GM23338 (cell line): ENCODE measurements around the gene GADD45A. TPM values are rescaled to one million over a fixed set of nuclear protein-coding genes. Genes with fewer than 3 reads are reported as not detected.
"Not testable (repeated sequence)": the region's sequence is repeated elsewhere in the genome, so short reads cannot be mapped to it uniquely, and the experiment has no call there.

ENCODE experiments used
- ATAC-seq: fragments of 200-7000 bp; cut with Tn5 transposase; 3 replicates; pipeline ENCODE4 v1.9.1; 2020
- DNase-seq: peaks from one replicate; pipeline ENCODE4 v3.0.0-alpha.2; 2015; ENCODE audit warnings: low spot score
- H2AFZ ChIP-seq: fragments of 200-600 bp; sonication (generic); 2 replicates; pipeline ENCODE4 v1.8.0; 2016; ENCODE audit warnings: antibody characterized with exemption, mild to moderate bottlenecking, moderate library complexity
- H3F3A ChIP-seq: fragments of 200-600 bp; sonication (generic); replicated peaks from 2 replicates; pipeline ENCODE4 v1.8.0; 2017; ENCODE audit warnings: antibody characterized with exemption, mixed run types, low read depth
- H3K27ac ChIP-seq: fragments of 200-600 bp; sonication (generic); 2 replicates; pipeline ENCODE4 v1.6.1; 2016; ENCODE audit warnings: low read depth
- H3K27me3 ChIP-seq: fragments of 200-600 bp; sonication (generic); 2 replicates; pipeline ENCODE4 v1.8.0; 2016; ENCODE audit warnings: mild to moderate bottlenecking, mixed run types, moderate library complexity; ENCODE audit not compliant: insufficient read depth
- H3K36me3 ChIP-seq: fragments of 200-600 bp; sonication (generic); 2 replicates; pipeline ENCODE4 v1.8.0; 2016; ENCODE audit warnings: mild to moderate bottlenecking; ENCODE audit not compliant: insufficient read depth
- H3K4me1 ChIP-seq: fragments of 200-600 bp; sonication (generic); 2 replicates; pipeline ENCODE4 v1.8.0; 2016; ENCODE audit warnings: mild to moderate bottlenecking, moderate library complexity; ENCODE audit not compliant: insufficient read depth
- H3K4me2 ChIP-seq: fragments of 200-600 bp; sonication (generic); 2 replicates; pipeline ENCODE4 v1.7.1; 2017; ENCODE audit warnings: mixed run types
- H3K4me3 ChIP-seq: fragments of 200-600 bp; sonication (generic); 2 replicates; pipeline ENCODE4 v1.6.1; 2016; ENCODE audit warnings: mixed run types
- H3K79me2 ChIP-seq: fragments of 200-600 bp; sonication (generic); replicated peaks from 2 replicates; pipeline ENCODE4 v1.8.0; 2017; ENCODE audit warnings: mild to moderate bottlenecking; ENCODE audit not compliant: insufficient read depth
- H3K9me2 ChIP-seq: fragments of 200-600 bp; sonication (generic); 2 replicates; pipeline ENCODE4 v1.8.0; 2017; ENCODE audit not compliant: insufficient read depth
- H4K20me1 ChIP-seq: fragments of 200-600 bp; sonication (generic); replicated peaks from 2 replicates; pipeline ENCODE4 v1.8.0; 2017; ENCODE audit warnings: mild to moderate bottlenecking; ENCODE audit not compliant: insufficient read depth
- H3K27ac Mint-ChIP-seq: 2 replicates; pipeline ENCODE4 v1.8.0; 2020; ENCODE audit warnings: inconsistent platforms, mild to moderate bottlenecking, moderate library complexity, mixed read lengths
- H3K27me3 Mint-ChIP-seq: 3 replicates; pipeline ENCODE4 v1.8.0; 2022; ENCODE audit warnings: low read depth, mild to moderate bottlenecking, moderate library complexity, mixed read lengths, inconsistent platforms; ENCODE audit not compliant: insufficient read depth, poor library complexity
- H3K36me3 Mint-ChIP-seq: 3 replicates; pipeline ENCODE4 v1.8.0; 2021; ENCODE audit warnings: low read depth, mild to moderate bottlenecking, inconsistent platforms, moderate library complexity, mixed read lengths
- H3K4me1 Mint-ChIP-seq: 3 replicates; pipeline ENCODE4 v1.8.0; 2020; ENCODE audit warnings: mild to moderate bottlenecking, inconsistent platforms, mixed read lengths
- H3K4me3 Mint-ChIP-seq: 3 replicates; pipeline ENCODE4 v1.8.0; 2021; ENCODE audit warnings: moderate library complexity, mild to moderate bottlenecking, inconsistent platforms, mixed read lengths
- H3K9me3 Mint-ChIP-seq: 3 replicates; pipeline ENCODE4 v1.8.0; 2020; ENCODE audit warnings: moderate library complexity, mild to moderate bottlenecking, inconsistent platforms, mixed read lengths
- CREB1 ChIP-seq: fragments of 250-450 bp; sonication (Bioruptor Pico); IDR thresholded peaks from 2 replicates; pipeline ENCODE4 v1.5.0; 2020; ENCODE audit warnings: low read depth, mild to moderate bottlenecking, moderate library complexity
- CTCF ChIP-seq, 2 experiments: fragments of 200-600 bp in 1 of 2; sonication (generic) in 1 of 2; conservative IDR thresholded peaks; 2 replicates each; pipeline versions ENCODE4 v1.5.1 to v1.6.1; 2016 to 2017; ENCODE audit warnings: antibody characterized with exemption in 2 of 2, low read depth in 2 of 2, mild to moderate bottlenecking in 2 of 2, moderate library complexity in 1 of 2
- ETS1 ChIP-seq: IDR thresholded peaks from 2 replicates; pipeline ENCODE4 v1.6.1; 2016; ENCODE audit warnings: antibody characterized with exemption
- EZH2 ChIP-seq: fragments of 200-600 bp; sonication (generic); IDR thresholded peaks from one replicate; pipeline ENCODE4 v1.8.0; 2017; ENCODE audit warnings: antibody characterized with exemption, mild to moderate bottlenecking, low read depth; ENCODE audit not compliant: unreplicated experiment
- NANOG ChIP-seq: IDR thresholded peaks from 2 replicates; pipeline ENCODE4 v1.6.1; 2016; ENCODE audit warnings: antibody characterized with exemption, borderline replicate concordance
- REST ChIP-seq: IDR thresholded peaks from one replicate; pipeline ENCODE4 v1.6.1; 2018; ENCODE audit warnings: antibody characterized with exemption; ENCODE audit not compliant: unreplicated experiment
- STAT1 ChIP-seq: IDR thresholded peaks from one replicate; pipeline ENCODE4 v1.6.1; 2016; ENCODE audit warnings: antibody characterized with exemption; ENCODE audit not compliant: unreplicated experiment
- ZNF114 ChIP-seq: fragments of 250-450 bp; sonication (Bioruptor Pico); IDR thresholded peaks from 2 replicates; pipeline ENCODE4 v1.5.0; 2020; ENCODE audit warnings: mild to moderate bottlenecking, moderate library complexity
- polyA plus RNA-seq: library from polyadenylated mRNA; unstranded; fragments of >200 nt; fragmentation: Nextera tagmentation; extraction: Ambion mirVana; gene quantifications from 2 replicates; pipeline ENCODE4 v1.2.1, GENCODE V29; 2016
- total RNA-seq: library from RNA; depleted of rRNA; stranded (reverse); fragments of >200 nt; shearing (Covaris generic); gene quantifications from 2 replicates; pipeline ENCODE4 v1.2.3, GENCODE V29; 2014

The GADD45A gene
- total and polyA plus RNA-seq, 2 experiments from 2014 or later: 25.9 to 39.5 TPM

- not testable (repeated sequence) for H3K27me3 Mint-ChIP-seq, H4K20me1 ChIP-seq, ATAC-seq, H2AFZ ChIP-seq, H3K4me2 ChIP-seq, H3K36me3 ChIP-seq, H3F3A ChIP-seq, H3K4me1 ChIP-seq, DNase-seq, H3K4me3 ChIP-seq, H3K9me3 Mint-ChIP-seq, H3K9me2 ChIP-seq, H3K27me3 ChIP-seq, H3K79me2 ChIP-seq, H3K27ac Mint-ChIP-seq, H3K4me3 Mint-ChIP-seq, H3K27ac ChIP-seq, H3K36me3 Mint-ChIP-seq
- peaks cover 17% of the 10 kb centered on the region for H3K4me1 Mint-ChIP-seq
Measured at GRCh38 chr1:67730312-67730711, 45.3 kb downstream of the GADD45A start.

- TF ChIP-seq CREB1 (no peak), CTCF (conservative IDR thresholded peaks at IDR 0.05; ENCODE audit: low read depth in 2 of 2) (no peak), NANOG (no peak), REST (no peak), ETS1 (no peak), EZH2 (no peak), ZNF114 (CRISPR knock-in tag) (no peak), STAT1 (no peak)
- ATAC-seq: no peak
- DNase-seq: no peak
- H3K4me1 Mint-ChIP-seq: peaks cover 24% of the 10 kb centered on the region
- Histone ChIP-seq H3K4me2 (no peak overlapping the region), H3K9me2 (0 out of 2 replicates have a peak, but pooled peaks cover 3% of the 10 kb centered on the region), H3K27me3 (no peaks in the 10 kb centered on the region), H3K36me3 (no peaks in the 10 kb centered on the region), H3K79me2 (no peaks in the 10 kb centered on the region), H3F3A (no peaks in the 10 kb centered on the region), H3K27ac (peak overlapping the region; percentile 72; the same call in 1 of the 2 replicates), H3K4me3 (no peak overlapping the region), H2AFZ (no peak overlapping the region), H4K20me1 (no peaks in the 10 kb centered on the region), H3K4me1 (peaks cover 19% of the 10 kb centered on the region; the same call in 1 of the 2 replicates)
- H3K27me3 Mint-ChIP-seq: no peaks in the 10 kb centered on the region
- no peak overlapping the region for H3K4me3 Mint-ChIP-seq
- H3K9me3 Mint-ChIP-seq: no peaks in the 10 kb centered on the region
- H3K36me3 Mint-ChIP-seq: no peaks in the 10 kb centered on the region
- no peak overlapping the region; the same call in 1 of the 2 replicates for H3K27ac Mint-ChIP-seq
Measured at GRCh38 chr1:67731322-67731721, 46.3 kb downstream of the GADD45A start.
